GM12864 (cell line): ENCODE data around the gene GALNT17.

Experiments used
- DNase-seq: peaks from one replicate; pipeline ENCODE4 v3.0.0-alpha.2; 2011; ENCODE audit warnings: low read depth
- H3K4me3 ChIP-seq: 2 replicates; pipeline ENCODE4 v1.5.1; 2011; ENCODE audit warnings: mild to moderate bottlenecking, low read depth, low read length, control low read depth
- TF ChIP-seq, protein P1 (sequence below): IDR thresholded peaks from 2 replicates; pipeline ENCODE4 v1.5.1; 2011; ENCODE audit warnings: low read depth, mild to moderate bottlenecking, moderate library complexity, low read length, control low read depth, inconsistent platforms; ENCODE audit errors: missing control alignments

The GALNT17 gene

DNA sequence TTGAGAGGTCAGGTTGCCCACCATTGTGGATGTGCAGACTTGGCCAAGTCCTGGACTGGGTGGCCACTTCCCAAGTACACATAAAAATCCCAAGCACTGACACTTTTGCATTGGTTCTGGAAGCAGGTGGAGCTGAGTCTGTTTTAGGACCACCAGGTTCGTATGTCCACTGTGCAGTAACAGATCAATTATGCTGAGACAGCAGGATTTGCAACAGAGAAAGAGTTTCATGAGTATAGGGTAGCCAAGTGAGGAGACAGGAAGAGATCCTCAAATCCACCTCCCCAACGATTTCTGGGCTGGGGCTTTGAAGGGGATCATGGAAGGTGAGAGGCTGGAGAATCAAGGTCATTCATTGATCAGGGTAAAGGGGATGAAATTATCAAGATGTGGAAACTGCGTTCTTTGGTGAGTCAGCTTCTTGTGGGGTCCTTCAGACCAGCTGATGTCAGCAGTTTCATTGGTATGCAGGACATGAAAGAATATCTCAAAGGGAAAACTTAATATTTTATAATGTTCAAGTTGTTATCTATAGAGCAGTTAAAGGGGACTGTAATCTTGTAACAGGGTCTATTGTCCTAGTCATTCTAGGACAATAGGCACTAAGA is 277.7 kb downstream of the GALNT17 start:
- no peak overlapping the region for H3K4me3 ChIP-seq
- TF ChIP-seq, protein P1, sequence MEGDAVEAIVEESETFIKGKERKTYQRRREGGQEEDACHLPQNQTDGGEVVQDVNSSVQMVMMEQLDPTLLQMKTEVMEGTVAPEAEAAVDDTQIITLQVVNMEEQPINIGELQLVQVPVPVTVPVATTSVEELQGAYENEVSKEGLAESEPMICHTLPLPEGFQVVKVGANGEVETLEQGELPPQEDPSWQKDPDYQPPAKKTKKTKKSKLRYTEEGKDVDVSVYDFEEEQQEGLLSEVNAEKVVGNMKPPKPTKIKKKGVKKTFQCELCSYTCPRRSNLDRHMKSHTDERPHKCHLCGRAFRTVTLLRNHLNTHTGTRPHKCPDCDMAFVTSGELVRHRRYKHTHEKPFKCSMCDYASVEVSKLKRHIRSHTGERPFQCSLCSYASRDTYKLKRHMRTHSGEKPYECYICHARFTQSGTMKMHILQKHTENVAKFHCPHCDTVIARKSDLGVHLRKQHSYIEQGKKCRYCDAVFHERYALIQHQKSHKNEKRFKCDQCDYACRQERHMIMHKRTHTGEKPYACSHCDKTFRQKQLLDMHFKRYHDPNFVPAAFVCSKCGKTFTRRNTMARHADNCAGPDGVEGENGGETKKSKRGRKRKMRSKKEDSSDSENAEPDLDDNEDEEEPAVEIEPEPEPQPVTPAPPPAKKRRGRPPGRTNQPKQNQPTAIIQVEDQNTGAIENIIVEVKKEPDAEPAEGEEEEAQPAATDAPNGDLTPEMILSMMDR, result no peak
- DNase-seq, result no peak

DNA sequence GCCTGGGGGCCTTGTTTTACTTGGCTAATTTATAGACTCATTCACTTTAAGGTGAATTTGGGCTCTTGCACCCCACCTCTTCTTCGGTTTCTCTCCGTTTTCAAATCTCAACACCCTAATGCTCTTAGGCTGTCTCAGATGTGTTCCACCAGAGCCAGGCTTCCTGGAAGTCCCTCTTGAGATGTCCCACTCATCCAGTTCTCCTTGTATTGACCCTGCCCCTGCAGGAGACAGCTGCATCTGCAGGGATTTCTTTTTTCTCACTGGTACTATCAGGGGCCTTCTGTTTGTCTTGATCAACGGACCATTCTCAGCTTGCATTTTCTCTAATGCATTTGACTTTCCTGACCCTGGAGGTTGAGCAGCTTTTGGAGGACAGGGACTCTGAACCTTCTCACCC is 279.5 kb downstream of the GALNT17 start:
- TF ChIP-seq, protein P1, result no peak
- H3K4me3 ChIP-seq, result no peak overlapping the region
- DNase-seq, result no peak

DNA sequence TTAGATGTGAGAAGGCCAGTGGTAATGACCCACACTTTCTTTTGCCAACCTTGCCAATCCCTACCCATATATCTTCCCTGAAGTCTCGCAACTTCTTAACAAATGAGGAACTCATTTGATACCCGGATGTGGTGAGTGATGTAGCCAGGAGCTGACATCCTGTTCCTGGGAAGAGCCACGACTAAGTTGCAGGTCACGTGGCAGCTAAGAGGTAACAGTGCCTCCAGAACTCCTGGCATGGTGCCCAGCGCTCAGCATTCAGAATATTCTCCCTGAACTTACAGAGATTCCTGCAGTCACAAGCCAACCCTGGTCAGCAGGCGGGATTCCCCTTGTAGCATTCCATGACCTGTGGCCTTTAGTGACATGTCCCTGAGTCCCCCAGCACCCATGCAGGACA is 282.5 kb downstream of the GALNT17 start:
- TF ChIP-seq, protein P1, result no peak
- no peak overlapping the region for H3K4me3 ChIP-seq
- no peak for DNase-seq

DNA sequence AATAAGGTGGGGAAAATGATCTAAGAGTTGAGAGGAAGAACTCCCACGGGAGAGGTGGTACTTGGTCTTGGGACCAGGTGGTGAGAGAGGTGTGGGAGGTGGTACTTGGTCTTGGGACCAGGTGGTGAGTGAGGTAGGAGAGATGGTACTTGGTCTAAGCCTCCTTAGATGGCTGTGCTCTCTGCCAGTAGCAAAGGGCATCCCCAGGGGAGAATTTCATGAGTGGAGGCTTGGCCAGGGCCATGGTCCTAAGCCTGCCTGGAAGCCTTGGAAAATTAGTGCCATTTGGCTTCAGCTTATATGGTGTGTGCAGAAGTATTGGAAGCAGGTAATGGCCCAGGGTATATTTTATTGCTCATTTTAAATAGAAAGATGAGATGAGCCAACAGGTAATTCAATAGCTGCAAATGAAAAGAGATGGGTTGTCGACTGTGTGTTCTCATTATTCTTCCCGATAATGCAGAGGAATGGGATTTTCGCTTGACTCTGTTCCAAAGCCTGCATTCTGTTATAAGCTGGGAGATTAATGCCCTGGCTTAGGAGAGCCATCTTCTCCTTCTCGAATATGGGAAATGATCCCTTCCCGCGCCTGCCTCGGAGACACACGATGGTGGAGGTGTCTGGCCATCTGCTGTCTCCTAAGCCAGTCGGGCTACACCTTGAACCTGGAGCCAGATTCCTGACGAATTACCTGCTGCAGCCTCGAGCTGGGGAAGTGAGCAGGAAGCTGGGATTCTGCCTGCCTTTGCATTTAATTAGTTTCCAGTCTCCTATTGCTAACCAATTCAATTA is 287.8 kb downstream of the GALNT17 start:
- no peak for DNase-seq

DNA sequence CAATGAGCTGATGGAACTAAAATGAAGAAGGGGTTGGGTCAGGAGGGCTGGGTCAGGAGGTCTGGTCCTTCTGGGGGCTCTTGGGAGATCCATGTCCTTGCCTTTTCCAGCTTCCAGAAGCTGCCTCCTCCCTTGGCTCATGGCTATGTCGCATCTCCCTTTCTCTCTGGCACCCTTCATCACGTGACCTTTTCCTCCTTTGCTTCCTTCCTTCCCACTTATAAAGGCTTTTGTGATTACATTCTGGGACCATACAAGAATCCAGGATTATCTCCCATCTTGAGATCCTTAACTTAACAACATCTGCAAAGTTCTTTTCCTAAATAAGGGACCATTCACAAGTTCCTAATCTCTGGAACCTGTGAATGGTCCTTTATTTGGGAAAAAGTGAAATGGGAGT is 290.2 kb downstream of the GALNT17 start:
- DNase-seq, result no peak
- TF ChIP-seq, protein P1, result no peak
- H3K4me3 ChIP-seq, result no peak overlapping the region

More for the DNA sequence above, 287.8 kb downstream of the GALNT17 start:
- TF ChIP-seq, protein P1, result no peak
- no peak overlapping the region for H3K4me3 ChIP-seq

DNA sequence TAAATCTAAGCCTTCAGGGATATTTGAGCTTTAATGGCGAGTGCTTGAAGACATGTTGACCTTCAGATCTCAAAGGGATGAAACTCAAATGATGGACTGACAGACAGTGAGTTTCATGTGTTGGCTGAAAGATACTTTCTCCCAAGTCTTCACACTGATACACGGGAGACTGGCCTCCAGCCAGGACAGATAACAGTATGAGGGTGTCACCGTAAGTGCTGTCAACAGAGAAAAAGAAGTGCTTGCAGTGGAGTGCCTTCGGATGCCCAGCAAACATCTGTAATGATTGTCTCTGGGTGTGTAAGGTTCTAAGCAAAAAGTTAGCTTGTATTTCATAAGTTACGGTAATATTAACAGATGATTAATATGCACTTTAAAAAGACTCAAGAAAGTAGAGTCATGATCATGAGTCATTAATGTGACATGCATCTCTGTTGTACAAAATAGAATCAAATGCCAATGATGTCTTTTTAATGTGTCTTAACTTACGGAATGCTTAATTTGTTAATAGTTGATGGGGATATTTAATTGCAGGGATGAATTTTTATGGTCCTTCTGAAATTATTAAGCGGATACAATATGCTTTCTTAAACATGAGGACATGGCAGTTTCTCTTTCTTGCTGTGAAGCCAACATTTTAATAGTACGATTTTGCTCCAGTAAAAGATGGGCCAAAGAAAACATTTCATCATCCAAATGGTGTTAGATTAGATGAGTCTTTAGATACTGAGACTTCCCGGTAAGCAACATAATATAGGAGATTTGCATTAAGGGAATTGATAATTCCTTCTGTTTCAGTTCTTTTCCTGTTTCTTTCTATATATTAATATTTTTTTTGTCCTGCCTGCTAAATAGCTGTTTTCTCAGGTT is 292.5 kb downstream of the GALNT17 start:
- no peak for DNase-seq
- H3K4me3 ChIP-seq, result no peak overlapping the region
- TF ChIP-seq, protein P1, result no peak
